ENCODE data around the gene NCS1.

The NCS1 gene

DNA sequence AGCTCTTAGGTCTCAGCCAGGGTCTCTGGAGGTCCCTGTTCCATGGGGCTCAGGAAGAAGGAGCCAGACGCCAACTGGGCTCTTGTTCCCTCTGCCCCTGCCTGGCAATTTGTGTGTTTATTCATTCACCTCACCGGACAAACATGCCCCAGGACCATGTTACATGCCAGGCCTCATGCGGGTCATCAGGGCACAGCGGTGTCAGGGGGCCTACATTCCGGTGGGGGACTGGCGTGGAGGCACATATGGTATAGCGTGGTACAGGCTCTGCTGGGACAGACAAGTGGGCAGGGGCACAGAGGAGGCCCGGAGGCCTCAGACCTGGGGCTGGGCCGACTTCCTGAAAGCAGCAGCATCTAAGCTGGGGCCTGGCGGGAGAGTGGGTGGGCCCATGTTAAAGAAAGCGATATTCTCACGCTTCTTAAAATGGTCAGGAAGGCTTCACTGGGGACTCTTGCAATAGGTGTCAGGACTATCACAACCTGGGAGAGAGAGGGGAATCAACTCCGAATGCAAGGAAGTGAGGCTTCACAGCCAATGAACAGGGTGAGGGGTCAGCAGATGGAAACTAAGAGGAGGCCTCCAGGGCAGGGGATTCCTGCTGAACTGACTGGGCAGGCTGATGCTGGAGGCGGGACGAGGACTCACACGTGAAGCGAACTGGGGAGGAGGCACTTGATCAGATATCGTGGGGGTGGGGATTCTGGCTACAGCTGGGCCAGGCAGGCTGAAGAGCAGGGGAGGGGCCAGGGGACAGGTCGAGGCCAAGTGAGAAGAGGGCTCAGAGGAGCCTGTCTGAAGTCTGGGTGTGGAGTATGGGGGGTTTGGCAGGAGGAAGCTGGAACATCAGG, 41.9 kb downstream of the NCS1 start:
- DNase-seq (ENCODE audit: low read depth, low spot score): no peak

DNA sequence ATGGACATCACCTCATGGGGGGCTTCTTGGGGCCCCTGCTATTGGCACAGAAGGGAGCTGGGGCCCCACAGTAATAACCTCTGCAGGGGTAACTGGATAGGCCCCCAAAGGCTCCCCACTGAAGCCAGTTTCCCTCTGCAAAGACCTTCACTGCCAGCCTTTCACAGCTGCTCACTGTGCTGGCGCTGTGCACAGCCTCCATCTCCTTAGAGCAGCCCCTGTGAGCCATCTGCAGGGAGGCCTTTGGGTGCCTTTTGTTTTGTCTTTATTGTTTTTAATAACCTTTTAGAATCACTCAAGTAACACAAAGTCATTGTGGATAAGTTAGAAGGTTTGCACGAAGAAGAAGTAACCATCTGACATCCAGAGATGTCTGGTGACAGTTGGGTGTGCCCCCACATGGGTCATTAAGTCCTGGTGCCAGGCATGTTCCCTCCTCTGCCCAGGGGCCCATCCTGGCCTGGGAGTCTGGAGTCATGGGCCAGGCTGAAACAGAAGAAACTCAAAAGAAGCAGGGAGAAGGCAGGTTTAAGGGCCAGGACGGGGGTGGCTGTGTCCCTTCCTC, 42.7 kb downstream of the NCS1 start:
- no peak for DNase-seq (ENCODE audit: low read depth, low spot score)

DNA sequence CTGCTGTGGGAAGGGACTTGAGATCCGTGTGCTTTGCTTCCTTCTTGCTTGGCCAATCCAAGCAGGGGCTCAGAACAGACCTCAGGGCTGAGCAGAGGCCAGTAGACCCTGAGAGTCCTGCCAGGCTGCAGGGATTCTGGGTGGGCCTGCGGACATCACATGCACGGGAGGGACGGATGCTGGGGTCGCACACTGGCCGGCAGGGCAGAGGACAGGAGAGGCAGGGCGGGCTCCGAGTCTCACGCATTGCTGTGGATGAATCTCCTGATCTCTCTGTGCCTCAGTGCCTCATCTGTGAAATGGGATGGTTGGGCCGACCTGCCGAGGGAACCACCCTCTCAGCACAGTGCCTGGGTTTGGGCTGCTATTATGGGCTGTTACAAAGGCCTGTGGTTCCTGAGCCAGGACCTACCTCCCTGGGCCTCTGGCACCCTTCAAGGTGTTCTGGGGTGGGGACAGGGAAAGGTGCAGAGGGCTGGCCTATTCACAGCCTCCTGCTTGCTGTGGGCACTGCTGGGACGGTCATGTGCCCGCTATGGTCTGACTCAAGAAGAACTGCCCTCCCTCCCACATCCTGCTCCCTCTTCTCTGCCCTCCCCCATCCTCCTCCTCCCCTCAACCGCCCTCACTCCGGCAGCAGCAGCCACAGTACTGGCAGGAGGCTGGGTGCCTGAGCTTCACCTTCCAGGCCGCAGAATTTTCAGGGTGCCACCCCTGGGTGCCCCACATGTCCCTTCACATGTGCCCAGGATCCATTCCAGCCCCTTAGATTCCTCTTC, 43.3 kb downstream of the NCS1 start:
- no peak for DNase-seq (ENCODE audit: low read depth, low spot score)

DNA sequence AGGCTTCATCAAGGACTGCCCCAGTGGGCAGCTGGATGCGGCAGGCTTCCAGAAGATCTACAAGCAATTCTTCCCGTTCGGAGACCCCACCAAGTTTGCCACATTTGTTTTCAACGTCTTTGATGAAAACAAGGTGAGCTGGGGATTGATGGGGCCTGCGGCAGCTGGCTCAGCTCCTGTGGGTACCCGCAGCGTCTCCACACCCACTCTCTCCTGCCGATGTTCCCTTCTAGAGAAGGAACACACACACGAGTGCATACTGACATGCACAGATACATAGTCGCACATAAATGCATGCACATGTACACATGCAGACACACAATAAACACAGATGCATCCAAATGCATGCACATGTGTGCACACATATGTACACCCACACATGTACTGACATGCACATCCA, 45.6 kb downstream of the NCS1 start:
- DNase-seq (ENCODE audit: low read depth, low spot score): no peak

DNA sequence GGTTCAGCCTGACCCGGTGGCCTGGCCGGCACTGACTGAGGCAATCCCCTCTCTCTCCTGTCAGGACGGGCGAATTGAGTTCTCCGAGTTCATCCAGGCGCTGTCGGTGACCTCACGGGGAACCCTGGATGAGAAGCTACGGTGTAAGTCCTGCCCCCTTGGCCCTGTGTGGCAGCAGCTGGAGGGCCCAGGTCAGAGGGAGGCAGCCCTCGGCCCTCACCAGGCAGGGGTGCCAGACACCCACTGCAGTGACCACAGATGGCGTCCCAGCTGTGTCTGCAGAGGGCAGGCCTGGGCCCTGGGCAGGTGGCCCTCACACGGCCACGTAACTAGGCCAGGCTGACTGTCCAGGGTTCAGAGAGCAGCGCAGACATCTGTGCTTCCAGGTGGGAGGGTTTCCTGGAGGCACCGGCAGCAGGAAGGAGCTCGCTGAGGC, 47.5 kb downstream of the NCS1 start:
- DNase-seq (ENCODE audit: low read depth, low spot score): no peak

DNA sequence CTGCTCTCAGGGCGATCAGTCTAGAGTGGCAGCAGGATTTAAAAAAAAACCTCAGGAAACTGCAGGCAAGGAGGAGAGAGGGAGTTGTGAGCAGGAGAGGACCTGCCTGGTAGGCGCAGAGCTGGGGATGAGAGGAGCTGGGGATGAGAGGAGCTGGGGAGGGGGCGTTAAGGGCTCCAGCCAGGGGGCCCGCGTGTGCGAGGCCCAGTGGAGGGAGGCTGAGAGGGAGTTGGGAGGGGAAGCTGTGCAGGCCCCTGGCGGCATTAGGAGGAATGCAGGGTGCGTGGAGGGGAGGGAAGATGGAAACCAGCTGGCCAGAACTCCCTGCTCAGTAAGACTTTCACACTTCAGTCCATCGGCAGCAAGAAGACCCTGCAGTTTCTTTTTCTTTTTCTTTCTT, 48.1 kb downstream of the NCS1 start:
- DNase-seq (ENCODE audit: low read depth, low spot score): no peak

DNA sequence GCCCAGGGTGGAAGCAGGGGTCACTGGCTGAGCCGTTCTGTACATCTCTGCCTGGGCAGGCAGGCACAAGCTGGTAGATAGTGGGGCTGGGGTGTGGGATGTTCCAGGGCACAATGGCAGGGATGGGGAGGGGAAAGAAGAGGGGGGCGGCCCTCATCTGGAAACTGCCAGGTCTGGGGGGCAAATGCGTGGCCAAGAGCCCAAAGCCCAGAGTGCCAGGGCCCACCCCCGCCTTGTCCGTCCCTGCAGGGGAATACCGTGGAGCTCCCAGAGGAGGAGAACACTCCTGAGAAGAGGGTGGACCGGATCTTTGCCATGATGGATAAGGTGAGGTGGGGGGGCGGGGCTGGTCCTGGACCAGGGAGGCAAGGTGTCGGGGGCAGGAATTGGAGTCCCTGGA, 50.6 kb downstream of the NCS1 start:
- no peak for DNase-seq (ENCODE audit: low read depth, low spot score)

DNA sequence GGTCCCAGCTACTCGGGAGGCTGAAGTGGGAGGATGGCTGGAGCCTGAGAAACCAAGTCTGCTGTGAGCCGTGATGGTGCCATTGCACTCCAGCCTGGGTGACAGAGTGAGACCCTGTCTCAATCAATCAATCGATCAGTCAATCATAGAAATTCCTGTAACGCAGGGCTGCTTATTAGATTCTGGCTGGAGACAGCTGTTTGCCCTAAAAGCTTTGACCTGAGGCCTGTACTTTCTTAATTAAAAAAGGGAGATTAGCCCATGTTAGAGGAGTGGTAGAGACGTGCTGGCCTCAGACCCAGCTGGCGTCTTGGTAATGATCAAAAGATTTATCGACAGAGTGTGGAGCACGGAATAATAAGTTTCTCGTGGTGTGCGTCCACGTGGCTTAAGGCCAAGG, 52.9 kb downstream of the NCS1 start:
- no peak for DNase-seq (ENCODE audit: low read depth, low spot score)

DNA sequence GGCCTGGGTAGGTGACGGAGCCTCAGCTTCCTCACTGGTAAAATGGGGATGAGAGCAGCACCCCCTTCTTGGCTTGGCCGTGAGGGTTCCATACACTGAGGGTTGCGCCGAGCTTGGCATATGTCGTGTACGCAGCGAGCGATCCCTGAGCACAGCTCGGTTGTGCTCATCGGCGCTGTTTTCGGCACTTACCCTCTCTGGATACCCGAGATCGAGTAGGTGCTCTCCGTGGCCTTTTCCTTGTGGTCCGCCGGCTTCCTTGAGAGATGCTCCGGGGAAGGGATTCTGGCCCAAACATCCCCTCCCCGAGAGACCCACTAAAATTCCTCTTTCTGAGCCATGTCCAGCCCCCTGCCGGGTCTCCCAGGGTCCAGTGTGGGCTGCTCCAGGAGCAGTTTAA, 53.4 kb downstream of the NCS1 start:
- no peak for DNase-seq (ENCODE audit: low read depth, low spot score)

DNA sequence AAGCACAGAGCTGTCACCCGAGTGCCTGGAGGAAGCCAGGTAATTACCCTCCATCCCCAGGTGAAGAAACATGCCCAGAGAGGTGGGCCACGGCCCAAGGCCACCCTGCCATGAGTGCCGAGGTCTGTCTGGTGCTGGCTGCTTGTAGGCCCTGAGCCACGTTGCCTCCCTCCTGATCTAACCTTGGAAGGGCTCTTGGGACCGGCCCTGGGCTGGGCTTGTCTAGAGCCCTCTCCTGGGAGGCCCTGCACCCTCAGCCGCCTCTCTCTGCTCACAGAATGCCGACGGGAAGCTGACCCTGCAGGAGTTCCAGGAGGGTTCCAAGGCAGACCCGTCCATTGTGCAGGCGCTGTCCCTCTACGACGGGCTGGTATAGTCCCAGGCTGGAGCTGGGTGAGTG, 53.9 kb downstream of the NCS1 start:
- DNase-seq (ENCODE audit: low read depth, low spot score): no peak

DNA sequence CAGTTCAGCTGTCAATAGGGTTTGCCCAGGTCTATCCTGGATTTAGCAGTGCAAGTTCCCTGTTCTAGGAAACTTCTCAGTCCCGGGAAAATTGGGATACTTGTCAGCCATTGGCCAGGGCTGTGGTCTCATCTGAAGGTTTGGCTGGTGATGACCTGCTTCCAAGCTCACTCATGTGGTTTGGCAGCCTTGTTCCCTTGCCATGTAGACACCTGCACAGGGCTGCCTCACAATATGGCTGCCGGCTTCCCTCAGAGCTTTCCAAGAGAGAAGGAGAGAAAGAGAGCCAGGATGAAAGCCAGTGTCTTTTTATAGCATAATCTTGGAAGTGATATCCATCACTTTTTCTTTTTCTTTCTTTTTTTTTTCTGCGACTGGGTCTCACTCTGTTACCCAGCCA, 55.6 kb downstream of the NCS1 start:
- DNase-seq (ENCODE audit: low read depth, low spot score): no peak

DNA sequence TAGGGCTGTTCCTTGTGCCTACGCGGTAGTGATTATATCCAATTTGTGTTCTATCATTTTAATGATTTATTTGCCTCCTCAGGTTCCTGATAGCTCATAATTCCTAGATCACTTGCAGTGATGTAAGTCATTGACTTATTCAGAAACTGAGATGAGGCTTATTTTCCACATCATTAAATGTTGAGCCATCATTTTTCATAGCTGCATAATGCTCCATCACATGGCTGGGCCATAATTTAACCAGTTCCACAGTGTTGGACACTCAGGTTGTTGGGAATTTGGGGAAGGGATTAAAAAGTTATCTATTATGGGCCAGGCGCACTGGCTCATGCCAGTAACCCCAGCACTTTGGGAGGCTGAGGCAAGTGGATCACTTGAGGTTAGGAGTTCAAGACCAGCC, 57.6 kb downstream of the NCS1 start:
- DNase-seq (ENCODE audit: low read depth, low spot score): no peak

DNA sequence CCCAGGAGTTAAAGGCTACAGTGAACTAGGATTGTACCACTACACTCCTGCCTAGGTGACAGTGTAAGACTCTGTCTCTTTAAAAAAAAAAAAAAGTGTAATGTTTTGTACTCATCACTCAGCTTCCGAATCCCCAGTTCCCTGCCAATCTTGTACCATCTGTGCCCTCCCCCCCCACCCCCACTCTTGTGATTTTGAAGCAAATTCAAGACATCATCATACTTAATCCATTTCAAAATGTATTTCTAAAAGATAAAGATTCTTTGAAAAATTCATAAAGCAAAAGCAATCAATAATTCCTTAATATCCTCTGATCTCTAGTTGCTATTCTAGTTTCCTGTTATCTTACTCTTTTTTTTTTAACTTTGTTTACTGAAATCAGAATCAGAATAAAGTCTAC, 58.4 kb downstream of the NCS1 start:
- DNase-seq (ENCODE audit: low read depth, low spot score): no peak

DNA sequence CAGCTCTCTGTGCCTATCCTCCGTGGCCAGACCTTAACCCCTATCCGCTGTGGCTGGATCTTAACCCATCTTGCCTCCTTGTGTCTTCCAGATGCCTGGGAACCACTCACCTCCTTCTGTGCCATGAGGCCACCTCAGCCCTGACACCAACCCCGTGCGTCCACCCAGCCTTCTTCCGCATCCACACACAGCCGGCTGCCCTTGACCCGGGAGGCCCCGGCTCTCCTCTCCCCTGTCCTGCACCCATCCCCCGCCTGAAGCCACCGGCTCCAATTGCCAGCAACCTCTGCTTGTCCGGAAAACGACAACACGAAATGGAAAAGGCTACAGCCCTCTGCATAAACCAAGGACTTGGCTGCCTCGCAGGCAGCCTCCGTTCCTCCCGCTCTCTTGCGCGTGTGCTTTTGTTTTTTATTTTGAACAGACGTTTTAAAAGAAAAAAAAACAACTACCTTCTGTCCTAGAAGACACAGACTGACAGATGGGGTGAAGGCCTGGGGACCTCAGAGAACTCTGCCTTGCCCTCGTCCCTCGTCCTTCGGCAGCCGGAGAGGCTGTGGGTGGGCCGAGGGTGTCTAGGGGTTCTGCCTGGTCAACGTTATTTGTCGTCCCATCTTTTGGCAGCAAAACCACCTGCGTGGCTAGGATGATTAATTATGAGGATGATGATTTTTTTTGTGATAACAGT, 60.8 kb downstream of the NCS1 start:
- DNase-seq (ENCODE audit: low read depth, low spot score): no peak

DNA sequence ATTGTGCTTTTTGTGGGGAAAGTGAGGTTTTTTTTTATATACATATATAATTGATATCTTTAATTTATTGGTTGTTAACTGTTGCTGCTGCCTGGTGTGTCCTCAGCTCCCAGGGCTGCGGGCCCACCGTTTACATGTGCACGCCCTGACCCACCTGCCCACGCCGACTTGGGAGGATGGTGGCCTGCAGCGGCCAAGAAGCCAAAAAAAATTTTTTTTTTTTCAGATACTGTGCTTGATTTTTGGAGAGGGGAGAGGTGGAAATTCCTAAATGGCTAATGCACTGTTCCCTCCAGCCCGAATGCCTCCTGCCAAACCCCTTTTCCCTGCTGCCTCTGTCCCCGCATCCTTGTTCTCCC, 61.4 kb downstream of the NCS1 start:
- DNase-seq (ENCODE audit: low read depth, low spot score): no peak

DNA sequence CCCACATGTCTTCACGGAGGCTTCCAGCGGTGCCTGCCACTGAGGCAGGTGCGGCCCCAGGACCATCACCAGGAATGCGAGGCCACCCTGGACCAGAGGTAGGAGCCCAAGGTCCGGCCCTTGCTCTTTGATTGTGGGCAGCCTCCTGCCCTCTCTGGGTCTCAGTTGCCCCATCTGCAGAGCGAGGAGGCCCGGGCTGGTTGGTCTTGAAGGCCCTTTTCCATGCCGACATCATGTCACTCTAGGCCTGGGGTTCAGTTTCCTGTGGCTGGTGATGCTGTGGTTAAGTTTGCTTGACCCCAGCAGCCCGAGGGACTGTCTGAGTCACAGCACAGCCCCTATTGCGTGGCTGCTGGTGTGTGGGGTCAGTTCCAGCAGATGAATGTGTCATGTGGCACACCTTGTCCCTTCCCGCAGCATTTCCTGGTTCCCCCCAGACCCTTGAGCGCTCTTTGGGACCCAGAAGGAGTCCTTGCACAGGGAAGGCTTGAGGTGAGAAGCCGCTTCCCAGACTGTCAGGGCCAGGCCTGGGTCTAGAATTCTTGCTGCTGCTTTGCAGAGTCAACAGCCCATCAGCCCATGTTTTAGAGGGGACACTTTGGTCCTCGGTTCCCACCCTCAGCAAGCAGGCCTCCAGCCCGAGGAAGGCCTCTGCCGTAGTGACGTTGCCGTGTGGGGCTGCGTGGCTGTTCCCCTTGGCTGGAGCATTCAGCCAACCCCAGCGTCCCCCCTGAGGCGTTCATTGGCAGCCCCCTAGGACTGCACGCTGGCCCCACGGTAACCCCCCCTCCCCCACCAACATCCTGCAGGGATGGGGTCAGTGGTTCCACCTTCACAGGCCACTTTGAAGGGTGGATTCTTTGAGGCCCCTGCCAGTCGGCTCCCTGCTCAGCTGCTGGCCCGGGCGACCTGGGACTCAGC, 62.4 kb downstream of the NCS1 start:
- DNase-seq (ENCODE audit: low read depth, low spot score): no peak

DNA sequence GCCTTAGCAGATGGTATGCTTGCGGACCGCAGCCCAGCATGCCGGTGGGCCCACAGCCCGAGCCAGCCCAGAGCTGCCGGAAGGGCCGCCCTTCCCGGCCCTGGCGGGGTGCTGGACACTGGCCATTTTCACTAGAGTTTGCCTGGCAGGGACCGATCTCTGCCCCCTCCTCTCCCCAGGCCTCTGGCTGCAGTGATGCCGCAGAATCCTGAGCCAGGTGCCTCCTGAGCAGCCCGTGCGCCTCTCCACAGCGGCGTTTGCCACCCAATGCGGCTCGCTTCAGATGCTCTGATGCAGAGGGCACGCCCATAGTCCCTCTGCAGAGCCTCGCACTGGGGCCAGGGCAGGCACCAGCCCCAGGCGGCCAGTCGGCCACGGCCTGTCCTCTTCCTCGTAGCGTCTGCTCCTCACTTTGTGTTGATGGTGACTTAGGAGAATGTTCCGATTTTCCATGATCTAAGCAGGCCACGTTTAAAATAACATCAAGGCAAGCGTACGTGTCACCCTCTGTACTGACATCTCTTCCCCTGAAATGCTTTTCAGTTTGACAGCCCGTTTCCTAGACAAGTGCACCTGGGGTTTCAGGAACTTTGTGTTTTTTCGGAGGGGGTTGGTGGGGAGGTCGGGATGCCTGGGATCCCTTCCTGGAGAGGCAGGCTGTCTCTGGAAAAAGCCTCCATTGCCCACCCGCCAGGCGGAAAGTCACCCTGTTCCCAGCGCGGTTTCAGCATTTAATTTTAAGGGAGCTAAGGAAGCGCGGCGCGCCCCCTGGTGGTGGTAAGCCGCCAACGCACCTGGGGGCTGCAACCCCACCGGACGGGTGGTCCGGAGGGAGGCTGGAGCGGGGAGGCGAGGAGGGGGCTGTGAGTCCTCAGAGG, 63.6 kb downstream of the NCS1 start:
- no peak for DNase-seq (ENCODE audit: low read depth, low spot score)

DNA sequence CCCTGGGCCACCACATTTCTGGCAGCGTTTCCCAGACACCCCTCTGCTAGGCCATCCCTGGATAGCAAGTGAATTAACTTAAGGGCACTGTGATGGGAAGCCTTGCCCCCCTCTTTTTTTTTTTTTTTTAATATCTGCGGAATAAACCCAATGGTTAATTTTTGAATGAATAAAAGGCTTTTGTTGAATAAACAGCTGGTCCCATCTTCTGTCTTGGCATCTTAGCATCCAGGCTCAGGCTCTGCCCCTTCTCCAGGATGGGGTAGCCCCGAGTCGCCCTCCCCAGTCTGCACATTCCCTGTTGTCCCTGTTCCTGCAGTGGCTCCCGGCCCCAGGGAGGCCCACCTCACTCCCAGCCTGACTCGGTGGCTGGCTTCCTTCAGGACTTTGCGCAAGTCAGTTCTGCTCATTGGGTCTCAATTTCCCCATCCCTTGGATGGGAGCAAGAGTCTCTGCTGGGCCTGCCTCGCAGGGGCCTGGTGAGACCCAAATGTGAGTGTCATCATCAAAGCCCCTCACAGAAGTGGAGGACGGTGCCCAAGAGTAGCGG, 64.3 kb downstream of the NCS1 start:
- no peak for DNase-seq (ENCODE audit: low read depth, low spot score)

DNA sequence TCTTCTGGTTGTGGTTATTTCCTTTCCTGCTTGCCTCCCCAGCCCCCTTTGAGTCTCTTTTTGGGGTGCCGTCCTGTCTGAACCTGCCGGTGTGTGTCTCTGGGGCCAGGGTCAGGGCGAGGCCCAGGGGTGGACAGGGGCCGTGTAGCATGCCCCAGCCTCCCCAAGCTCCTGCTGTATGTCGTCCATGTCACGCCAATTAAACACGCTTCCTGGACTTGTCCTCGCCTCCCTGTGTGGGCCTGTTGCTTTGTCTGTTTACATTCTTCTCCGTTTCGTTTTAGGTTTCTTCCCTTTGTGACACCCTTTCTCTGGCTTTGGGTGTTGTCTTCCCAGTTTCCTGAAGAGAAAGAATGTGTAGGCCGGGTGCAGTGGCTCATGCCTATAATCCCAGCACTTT, 64.9 kb downstream of the NCS1 start:
- no peak for DNase-seq (ENCODE audit: low read depth, low spot score)

Measured in brain pericyte (primary cell).